Endothelial cell of coronary artery (primary cell): ENCODE data around the gene VSTM5. TPM values are rescaled to one million over a fixed set of nuclear protein-coding genes. Genes with fewer than 3 reads are reported as not detected.

ENCODE experiments used
- total RNA-seq: library from RNA; depleted of rRNA; stranded (reverse); fragments of >200 nt; gene quantifications from 2 replicates; pipeline ENCODE4 v1.2.3, GENCODE V29; 2014

The VSTM5 gene
- under 0.01 and 0.09 TPM in 2 replicates for total RNA-seq

GRCh38 chr11:93850594-93851018, at the start of gene VSTM5:
VSTM5 (minus strand) TSS chr11:93850618; CDS start chr11:93850502, 116 bp downstream.

GRCh38 chr11:93784145-93784934, 66.1 kb downstream of the VSTM5 start, which contains the start of gene MED17:
MED17 (plus strand) TSS chr11:93784282; CDS start chr11:93784514, 232 bp downstream.

Other genes with a start within 250 kb of the VSTM5 start
- 14.6 and 16.8 TPM in 2 replicates for gene CEP295, start 188.9 kb downstream of the VSTM5 start, total RNA-seq
- gene TAF1D, start 109.1 kb downstream of the VSTM5 start, total RNA-seq: 116 and 146 TPM in 2 replicates
- gene C11orf54, start 108.9 kb downstream of the VSTM5 start, total RNA-seq: 10.4 and 15.0 TPM in 2 replicates
- 27.0 and 33.6 TPM in 2 replicates for gene MED17, start 66.3 kb downstream of the VSTM5 start, total RNA-seq
- not detected in 2 replicates for gene HEPHL1, start 170.7 kb upstream of the VSTM5 start, total RNA-seq